GM23338 (cell line): ENCODE measurements around the gene MAN1A2.
A peak's percentile ranks its signal among the peaks of the same experiment; 100 is the strongest.

Source experiments
- CREB1 ChIP-seq: fragments of 250-450 bp; sonication (Bioruptor Pico); IDR thresholded peaks from 2 replicates; pipeline ENCODE4 v1.5.0; 2020; ENCODE audit warnings: low read depth, mild to moderate bottlenecking, moderate library complexity
- EZH2 ChIP-seq: fragments of 200-600 bp; sonication (generic); IDR thresholded peaks from one replicate; pipeline ENCODE4 v1.8.0; 2017; ENCODE audit warnings: antibody characterized with exemption, mild to moderate bottlenecking, low read depth; ENCODE audit not compliant: unreplicated experiment
- EZH2phosphoT487 ChIP-seq: fragments of 200-600 bp; sonication (generic); IDR thresholded peaks from one replicate; pipeline ENCODE4 v1.8.1; 2018; ENCODE audit warnings: antibody characterized with exemption; ENCODE audit not compliant: unreplicated experiment
- JUNB ChIP-seq: IDR thresholded peaks from one replicate; pipeline ENCODE4 v1.6.1; 2016; ENCODE audit warnings: antibody characterized with exemption; ENCODE audit not compliant: unreplicated experiment
- NANOG ChIP-seq: IDR thresholded peaks from 2 replicates; pipeline ENCODE4 v1.6.1; 2016; ENCODE audit warnings: antibody characterized with exemption, borderline replicate concordance
- POLR2AphosphoS5 ChIP-seq: IDR thresholded peaks from 2 replicates; pipeline ENCODE4 v1.6.1; 2016; ENCODE audit warnings: antibody characterized with exemption, low read depth
- STAT1 ChIP-seq: IDR thresholded peaks from one replicate; pipeline ENCODE4 v1.6.1; 2016; ENCODE audit warnings: antibody characterized with exemption; ENCODE audit not compliant: unreplicated experiment
- ZNF331 ChIP-seq: fragments of 250-450 bp; sonication (Bioruptor Pico); IDR thresholded peaks from 2 replicates; pipeline ENCODE4 v1.5.0; 2020; ENCODE audit warnings: low read depth, mild to moderate bottlenecking, moderate library complexity
- TF ChIP-seq, protein P1 (sequence below), 2 experiments: fragments of 200-600 bp in 1 of 2; sonication (generic) in 1 of 2; conservative IDR thresholded peaks; 2 replicates each; pipeline versions ENCODE4 v1.5.1 to v1.6.1; 2016 to 2017; ENCODE audit warnings: antibody characterized with exemption in 2 of 2, low read depth in 2 of 2, mild to moderate bottlenecking in 2 of 2, moderate library complexity in 1 of 2
- TF ChIP-seq, protein P2 (sequence below): IDR thresholded peaks from one replicate; pipeline ENCODE4 v1.6.1; 2018; ENCODE audit warnings: antibody characterized with exemption; ENCODE audit not compliant: unreplicated experiment
- TF ChIP-seq, protein P3 (sequence below): IDR thresholded peaks from 2 replicates; pipeline ENCODE4 v1.6.1; 2016; ENCODE audit warnings: antibody characterized with exemption

DNA sequence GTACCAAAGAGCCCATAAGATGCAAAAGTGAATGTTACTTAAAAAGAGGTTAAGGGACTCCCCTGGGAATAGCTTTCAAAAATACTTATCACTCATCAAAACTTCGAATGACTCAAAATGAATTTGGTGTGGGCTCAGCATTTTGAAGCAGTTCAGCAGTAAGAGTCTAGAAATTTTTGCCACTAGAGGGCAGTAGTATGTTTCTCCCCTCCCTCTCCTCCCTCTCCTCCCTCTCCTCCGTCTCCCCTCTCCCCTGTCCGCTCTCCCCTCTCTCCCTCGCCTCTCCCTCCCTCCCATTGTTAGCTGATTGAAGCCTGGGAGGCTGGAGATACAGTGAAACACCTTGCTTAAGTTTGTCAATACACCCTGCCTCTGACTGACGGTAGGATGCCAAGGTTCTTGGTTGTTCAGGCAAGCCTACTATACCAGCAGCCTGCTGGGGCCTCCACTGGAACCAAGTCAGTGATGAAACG lies 167.8 kb downstream of the MAN1A2 start:
- TF ChIP-seq, protein P1, sequence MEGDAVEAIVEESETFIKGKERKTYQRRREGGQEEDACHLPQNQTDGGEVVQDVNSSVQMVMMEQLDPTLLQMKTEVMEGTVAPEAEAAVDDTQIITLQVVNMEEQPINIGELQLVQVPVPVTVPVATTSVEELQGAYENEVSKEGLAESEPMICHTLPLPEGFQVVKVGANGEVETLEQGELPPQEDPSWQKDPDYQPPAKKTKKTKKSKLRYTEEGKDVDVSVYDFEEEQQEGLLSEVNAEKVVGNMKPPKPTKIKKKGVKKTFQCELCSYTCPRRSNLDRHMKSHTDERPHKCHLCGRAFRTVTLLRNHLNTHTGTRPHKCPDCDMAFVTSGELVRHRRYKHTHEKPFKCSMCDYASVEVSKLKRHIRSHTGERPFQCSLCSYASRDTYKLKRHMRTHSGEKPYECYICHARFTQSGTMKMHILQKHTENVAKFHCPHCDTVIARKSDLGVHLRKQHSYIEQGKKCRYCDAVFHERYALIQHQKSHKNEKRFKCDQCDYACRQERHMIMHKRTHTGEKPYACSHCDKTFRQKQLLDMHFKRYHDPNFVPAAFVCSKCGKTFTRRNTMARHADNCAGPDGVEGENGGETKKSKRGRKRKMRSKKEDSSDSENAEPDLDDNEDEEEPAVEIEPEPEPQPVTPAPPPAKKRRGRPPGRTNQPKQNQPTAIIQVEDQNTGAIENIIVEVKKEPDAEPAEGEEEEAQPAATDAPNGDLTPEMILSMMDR (conservative IDR thresholded peaks at IDR 0.05; ENCODE audit: low read depth in 2 of 2): peak; percentile 74 to 77
- TF ChIP-seq CREB1 (CRISPR knock-in tag) (no peak), EZH2phosphoT487 (no peak), POLR2AphosphoS5 (no peak), EZH2 (no peak), JUNB (no peak), NANOG (no peak), STAT1 (no peak), ZNF331 (no peak)
- TF ChIP-seq, protein P2, sequence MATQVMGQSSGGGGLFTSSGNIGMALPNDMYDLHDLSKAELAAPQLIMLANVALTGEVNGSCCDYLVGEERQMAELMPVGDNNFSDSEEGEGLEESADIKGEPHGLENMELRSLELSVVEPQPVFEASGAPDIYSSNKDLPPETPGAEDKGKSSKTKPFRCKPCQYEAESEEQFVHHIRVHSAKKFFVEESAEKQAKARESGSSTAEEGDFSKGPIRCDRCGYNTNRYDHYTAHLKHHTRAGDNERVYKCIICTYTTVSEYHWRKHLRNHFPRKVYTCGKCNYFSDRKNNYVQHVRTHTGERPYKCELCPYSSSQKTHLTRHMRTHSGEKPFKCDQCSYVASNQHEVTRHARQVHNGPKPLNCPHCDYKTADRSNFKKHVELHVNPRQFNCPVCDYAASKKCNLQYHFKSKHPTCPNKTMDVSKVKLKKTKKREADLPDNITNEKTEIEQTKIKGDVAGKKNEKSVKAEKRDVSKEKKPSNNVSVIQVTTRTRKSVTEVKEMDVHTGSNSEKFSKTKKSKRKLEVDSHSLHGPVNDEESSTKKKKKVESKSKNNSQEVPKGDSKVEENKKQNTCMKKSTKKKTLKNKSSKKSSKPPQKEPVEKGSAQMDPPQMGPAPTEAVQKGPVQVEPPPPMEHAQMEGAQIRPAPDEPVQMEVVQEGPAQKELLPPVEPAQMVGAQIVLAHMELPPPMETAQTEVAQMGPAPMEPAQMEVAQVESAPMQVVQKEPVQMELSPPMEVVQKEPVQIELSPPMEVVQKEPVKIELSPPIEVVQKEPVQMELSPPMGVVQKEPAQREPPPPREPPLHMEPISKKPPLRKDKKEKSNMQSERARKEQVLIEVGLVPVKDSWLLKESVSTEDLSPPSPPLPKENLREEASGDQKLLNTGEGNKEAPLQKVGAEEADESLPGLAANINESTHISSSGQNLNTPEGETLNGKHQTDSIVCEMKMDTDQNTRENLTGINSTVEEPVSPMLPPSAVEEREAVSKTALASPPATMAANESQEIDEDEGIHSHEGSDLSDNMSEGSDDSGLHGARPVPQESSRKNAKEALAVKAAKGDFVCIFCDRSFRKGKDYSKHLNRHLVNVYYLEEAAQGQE: no peak
- TF ChIP-seq, protein P3, sequence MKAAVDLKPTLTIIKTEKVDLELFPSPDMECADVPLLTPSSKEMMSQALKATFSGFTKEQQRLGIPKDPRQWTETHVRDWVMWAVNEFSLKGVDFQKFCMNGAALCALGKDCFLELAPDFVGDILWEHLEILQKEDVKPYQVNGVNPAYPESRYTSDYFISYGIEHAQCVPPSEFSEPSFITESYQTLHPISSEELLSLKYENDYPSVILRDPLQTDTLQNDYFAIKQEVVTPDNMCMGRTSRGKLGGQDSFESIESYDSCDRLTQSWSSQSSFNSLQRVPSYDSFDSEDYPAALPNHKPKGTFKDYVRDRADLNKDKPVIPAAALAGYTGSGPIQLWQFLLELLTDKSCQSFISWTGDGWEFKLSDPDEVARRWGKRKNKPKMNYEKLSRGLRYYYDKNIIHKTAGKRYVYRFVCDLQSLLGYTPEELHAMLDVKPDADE: no peak
